Measurements from ENCODE around the gene SDHA.
"Not testable (repeated sequence)": the region's sequence is repeated elsewhere in the genome, so short reads cannot be mapped to it uniquely, and the experiment has no call there.

Gene SDHA

DNA sequence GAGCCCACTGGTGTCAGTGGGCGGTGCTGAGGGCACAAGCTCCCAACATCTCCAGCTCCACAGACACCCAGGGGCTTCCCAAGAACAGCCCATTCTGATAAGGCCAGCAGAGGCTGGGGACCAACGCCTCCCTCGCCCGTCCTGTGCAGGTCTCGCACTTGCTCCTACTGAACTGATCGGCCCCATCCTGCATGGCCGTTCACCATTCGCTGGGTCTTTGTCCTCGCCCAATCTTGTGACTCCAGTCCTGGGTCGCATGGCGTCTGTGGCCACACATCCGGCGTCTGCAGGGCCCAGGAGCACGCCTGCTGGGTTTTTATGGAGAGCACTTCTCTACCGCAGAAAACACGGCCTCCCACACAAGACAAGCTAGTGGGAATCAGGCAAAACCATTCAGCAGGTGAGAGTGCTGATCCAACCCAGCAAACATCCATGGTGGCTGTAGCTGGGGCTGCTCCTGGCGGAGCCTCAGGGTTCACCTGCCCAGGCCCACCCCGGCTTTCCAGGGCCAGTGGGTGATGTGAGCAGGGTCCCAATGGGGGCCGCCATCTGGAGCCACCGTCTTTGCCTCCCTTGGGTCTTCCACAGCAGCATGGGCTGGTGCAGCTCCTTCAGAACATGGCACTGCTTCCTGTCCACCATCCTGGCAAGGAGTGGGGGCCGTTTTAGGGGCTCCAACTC lies 19.5 kb upstream of the SDHA start:
- no peak for DNase-seq

DNA sequence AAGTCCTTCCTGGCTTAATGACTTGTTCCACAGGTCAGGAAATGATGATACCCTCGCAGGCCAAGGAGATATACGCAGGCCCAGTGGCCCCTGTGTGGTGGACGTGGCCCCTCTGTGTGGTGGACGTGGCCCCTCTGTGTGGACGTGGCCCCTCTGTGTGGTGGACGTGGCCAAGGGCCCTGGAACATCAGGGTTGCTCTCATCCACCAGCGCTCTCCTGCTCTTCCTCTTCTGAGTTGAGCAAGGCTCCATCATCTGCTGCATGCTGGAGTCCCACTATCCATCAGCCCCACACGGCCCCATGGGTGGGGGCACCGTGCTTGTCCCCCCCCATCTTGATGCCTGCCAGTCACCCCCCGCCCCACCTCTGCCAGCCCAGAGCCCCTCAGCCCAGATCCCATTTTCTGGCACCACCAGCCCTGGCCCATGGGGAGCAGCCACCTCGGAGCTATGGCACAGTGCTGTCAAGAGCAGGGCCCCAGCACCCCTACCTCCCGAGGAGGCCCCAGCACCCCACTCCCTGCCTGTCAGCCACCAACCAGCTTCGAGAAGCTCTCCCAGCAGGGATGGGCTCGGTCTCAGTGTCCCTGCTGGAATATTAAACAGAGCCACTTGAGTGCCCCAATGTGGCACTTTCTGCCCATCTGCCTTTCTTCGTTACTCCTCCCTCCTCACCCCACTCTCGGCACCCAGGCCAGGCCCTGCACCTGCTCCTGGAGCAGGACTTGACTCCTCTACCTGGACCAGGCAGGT lies 18.7 kb upstream of the SDHA start:
- DNase-seq: no peak

DNA sequence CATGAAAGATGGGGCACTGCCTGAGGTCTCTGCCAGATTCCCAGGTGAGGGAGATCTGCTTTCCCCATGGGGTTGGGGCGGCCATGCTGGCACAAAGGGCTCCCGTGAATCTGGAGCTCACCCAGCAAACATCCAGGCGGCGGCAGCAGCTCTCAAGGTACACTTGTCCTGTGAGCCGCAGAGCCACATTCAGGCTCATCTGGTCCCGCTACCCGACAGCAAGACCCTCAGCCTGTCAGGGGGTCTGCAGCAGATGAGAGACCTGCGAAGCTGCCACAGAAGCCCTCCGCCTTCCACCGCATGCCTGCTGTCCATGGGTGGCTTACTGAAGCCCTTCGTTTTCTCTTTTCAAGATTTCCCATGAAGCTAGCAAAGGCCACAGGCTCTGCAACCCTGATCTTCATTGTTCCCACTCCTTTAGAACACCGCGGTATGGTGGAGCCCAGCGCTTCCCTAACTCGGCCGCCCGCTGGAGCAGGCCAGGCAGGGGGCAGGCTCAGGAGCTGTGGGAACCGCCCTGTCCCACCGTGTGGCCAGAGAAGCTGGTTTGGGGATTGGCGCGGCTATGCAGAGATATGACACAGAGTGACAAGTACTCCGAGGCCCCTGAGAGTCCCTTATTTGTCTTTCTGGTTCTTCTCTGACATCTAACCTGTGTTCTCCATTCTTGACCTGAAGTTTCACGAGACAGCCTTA lies 18.0 kb upstream of the SDHA start:
- DNase-seq: no peak

DNA sequence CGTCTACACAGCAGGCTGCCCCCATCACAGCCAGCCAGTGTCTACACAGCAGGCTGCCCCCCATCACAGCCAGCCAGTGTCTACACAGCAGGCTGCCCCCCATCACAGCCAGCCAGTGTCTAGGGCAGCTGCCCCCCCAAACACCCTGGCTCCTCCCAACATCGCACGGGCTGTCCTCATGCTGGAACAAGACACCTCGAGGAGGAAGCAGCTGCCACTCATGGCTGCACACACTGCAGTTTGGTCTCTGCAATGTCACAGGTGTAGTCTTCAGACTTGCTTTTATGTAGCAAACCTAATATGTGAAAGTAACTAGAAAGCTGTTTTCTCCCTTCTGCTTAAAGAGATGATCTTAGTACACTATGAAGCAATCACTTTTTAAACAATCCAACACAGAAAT lies 17.1 kb upstream of the SDHA start:
- DNase-seq: no peak

DNA sequence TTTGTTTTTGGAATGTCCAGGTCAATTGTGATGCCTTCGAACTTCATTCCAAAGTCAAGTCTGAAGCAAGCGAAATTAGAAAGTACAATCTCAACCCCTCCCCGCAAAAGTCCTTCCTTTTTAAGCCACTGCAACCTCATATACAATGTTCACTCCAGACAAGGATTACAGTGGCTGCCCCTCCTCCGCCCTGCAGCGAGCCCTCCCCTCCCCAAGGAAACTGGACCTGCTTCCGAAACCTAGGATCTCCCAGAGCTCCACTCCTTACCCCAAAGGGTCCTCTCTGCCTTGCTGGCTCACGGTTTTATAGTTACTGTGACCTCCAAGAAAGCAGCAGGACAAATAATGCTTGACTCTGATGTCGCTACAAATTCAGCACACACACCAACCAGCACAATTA lies 16.4 kb upstream of the SDHA start:
- DNase-seq: no peak

DNA sequence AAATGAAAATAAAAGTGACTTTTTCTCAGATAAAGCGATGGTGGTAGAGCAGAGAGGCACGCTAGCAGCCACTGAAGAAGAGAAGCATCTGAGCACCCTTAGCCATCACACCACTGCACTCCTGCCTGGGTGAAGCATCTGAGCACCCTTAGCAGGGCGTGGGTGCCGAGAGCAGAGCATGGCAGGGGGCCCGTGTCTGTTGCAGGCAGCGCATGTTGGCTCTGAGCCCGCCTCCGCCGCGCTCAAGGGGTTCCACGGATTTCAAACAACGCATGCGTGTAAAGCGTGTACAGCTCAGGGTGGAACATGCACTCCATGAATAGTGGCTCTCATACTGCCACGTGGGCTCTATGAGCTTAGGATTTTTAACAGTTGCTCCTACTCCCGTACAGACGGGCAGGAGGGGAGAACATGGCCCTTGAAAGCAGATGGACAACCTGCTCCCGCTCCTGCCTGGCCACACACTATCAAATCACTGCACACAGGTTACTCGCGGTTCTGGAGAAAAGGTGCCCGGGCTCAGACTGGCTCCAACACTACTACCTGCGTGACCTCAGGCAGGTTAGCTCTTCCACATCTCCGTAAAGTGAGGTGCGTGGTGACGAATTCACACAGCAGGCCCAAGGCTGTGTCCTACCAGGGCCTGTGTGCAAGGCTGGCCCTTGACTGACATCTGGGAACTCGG lies 14.7 kb upstream of the SDHA start:
- no peak for DNase-seq

DNA sequence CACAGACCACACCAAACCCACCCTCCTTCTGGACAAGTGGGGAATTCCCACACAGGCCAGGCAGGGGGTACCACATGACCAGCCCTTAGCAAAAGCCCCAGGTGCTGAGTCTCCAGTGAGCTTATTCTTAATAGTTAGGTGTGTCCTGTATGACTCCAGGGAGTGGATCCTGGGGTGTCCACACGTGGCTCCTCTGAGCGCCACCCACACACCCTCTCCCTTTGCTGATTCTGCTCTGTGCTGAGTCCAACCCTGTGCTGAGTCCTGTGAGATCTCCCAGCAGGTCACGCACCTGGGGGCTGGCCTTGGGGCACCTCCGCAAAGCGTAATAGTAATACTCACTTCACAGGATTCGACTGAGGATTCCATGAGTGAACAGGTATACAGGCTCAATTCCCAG lies 14.1 kb upstream of the SDHA start:
- DNase-seq: no peak

DNA sequence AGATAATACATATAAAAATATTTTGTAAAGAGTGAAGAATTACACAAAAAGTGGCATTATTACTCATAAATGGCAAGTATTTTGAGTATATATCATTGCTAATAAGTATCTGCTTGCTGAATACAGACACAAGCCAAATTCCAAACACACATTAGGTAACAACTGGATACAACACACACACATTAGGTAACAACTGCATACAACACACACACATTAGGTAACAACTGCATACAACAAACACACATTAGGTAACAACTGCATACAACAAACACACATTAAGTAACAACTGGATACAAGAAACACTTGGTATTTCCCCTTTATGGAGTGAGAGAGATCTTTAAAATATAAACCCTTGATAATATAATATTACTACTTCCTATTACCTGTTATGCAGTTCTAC lies 13.7 kb upstream of the SDHA start:
- no peak for DNase-seq

DNA sequence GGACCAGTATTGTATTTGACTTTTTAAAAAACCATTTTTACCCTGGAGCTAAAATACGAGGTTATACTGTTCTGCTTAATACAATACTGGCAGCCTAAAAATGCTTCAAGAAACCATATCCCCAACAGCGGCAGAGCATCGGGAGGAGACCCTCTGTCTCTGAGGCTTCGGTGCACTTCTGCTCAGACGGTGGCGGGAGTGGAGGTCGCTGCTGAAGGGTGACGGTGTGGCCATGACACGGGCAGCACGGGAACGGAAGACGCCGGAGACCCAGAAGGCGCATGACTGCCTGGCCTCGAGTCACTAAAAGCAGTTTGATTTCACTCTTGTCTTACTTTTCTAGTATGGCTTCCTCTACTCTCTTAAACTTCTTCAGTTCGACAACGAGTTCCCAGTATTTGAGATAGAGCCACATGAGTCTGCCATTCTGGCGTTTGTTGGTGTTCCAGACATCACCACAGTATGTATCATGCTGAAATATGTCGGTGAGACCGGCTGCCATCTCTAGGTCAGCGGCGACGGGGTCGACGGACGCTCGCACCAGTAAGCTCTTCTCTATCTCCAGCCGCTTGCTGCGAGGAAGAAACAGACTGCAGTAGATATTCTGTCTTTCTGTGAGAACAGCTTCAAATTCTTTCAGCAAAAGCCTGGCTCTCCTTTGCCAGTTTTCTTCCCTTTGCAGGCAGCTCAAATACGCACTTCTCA lies 13.0 kb upstream of the SDHA start:
- no peak for DNase-seq

DNA sequence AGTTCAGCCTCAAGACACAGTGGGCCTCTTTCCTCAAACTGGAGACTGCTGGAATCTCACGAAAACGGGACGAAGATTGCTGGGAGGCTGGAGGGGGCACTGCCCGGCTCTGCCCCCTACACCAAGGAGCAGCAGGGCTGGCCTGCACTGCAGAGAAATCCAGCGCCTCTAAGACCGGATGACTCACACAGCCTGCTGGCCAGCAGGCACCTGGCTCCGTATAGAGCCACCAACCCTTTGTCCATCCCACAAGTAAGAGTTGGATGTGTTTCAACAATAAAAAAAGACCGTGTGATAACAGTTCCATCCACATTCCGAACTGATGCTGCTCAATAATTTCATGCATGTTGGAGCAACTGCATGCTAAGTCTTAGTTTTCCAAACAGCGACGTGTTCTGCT lies 11.7 kb upstream of the SDHA start:
- no peak for DNase-seq

DNA sequence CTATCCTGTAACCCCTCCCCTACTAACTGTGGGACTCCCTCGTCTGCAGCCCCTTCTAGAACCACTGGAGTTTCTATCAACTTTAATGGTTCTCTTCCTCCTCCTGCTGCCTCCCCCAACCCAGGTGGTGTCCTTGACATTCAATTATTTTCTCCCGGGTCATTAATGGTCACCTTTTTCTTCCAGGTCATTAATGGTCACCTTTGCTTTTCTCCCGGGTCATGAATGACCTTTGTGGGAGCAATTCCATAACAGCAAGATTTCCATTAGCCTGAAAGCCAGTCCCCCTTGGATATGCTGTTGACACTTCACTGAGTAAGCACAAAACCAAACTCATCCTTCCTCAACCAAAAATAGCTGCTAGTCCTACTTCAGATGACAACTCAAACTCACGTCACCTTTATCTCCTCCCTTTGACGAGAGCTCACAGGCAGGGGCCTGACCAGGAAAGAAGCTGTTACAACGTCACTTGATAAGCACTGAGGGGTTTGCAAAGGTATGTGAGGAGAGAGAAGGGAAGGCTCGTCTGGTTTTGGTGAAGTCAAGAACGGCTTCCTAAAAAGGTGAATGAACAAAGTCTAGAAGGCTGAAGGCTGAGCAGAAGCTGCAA lies 11.1 kb upstream of the SDHA start:
- DNase-seq: no peak

DNA sequence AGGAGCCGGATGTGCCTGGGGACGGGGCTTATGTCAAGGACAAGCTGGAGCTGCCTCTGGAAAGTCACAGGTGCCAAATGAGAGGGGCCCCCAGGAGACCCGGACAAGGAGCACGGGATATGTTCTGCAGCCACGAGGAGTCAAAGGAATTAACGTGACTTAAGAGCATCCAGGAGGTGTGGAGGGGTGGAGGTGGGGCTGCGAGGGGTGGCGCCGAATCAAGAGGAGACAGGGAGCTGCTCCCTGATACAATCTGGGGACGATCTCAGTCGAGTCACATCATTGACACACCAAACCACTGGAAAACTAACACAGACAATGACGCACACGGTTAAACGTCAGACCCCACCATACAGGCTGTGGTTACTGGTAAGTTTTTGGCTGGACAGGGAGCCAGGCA lies 10.5 kb upstream of the SDHA start:
- no peak for DNase-seq

DNA sequence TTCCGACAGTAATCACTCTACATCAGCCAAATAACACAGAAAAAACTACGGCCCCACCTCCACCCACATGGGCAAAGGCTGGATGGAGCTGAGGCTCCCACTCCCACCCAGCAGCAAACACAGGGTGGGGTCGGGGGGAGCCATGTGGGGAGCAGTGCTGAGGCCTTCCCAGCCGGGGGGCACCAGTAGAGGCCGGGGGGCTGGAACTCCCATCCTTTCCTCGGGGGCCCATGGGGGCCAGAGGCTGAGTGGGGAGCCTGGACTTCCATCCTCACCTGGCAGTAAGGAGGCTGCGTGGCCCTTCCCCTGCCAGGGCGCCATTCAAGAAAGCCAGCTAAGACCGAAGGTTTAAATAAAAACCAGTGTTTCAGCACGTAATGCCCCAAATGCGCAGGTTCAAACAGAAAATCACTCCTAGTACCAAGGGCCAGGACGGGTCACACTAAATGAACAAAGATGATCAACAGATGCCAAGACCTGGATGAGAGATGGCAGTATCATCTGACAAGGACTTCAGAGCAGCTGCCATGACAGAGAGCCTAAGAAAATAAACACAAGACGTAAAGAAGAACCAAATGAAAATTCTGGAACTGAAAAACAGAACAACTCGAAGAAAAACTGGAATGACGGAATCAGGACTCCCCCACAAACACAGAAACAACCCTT lies 9.5 kb upstream of the SDHA start:
- DNase-seq: no peak

DNA sequence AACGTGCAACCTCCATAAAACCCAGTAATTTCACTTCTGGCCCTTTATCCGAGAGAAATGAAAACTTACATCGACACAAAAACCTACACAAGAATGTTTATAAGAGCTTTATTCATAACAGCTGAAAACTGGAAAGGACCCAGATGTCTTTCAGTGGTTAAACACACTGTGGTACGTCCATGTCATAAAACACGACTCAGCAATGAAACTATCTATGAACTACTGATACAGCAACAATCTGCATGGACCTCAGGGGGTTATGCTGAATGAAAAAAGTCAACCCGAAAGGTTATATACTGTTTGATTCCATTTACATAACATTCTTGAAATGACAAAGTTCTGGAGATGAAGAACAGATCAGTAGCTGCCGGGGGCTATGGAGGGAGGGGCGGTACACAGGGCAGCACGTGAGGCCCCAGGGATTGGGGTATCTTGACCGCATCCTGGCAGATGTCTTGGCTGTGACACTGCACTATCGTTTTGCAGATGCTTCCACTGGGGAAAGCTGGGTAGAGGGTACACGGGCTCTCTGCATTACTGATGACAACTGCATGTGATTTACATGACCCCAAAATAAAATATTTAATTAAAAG lies 4.2 kb upstream of the SDHA start:
- DNase-seq: no peak

DNA sequence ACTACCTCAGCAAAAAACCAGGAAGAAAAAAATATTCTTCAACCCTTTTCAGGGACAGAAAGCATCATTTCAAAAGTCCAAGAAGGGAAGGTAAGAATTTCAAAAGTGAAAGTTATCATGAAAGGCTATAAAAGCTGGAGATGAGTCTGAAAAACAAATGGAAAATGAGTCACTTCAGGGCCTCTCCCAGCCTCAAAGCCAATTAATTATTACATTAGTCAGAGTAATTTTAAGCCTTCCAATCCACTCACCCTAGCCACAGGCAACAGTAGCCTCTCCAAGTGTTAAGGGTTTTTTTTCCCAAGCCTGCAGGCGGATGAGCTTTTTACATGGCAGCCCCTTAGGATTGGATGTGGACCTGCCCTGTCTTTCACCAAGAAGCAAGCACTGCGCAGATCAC lies 2.9 kb upstream of the SDHA start:
- DNase-seq: peak in 1 of 3 donors; percentile 7

DNA sequence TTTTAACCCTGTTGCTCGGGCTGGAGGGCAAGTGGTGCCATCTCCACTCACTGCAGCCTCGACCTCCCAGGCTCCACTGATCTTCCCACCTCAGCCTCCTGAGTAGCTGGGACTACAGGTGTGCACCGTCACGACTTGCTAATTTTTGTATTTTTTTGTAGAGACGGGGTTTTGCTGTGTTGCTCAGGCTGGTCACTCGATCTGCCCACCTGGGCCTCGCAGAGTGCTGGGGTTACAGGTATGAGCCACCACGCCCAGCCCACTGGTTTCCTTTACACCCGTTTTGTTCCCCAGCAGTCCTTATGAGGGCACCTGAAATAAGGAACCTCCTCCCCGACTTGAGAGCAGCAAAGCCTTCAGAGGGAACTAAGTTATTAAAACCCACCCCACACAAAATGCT lies 2.0 kb upstream of the SDHA start:
- not testable (repeated sequence) for DNase-seq

DNA sequence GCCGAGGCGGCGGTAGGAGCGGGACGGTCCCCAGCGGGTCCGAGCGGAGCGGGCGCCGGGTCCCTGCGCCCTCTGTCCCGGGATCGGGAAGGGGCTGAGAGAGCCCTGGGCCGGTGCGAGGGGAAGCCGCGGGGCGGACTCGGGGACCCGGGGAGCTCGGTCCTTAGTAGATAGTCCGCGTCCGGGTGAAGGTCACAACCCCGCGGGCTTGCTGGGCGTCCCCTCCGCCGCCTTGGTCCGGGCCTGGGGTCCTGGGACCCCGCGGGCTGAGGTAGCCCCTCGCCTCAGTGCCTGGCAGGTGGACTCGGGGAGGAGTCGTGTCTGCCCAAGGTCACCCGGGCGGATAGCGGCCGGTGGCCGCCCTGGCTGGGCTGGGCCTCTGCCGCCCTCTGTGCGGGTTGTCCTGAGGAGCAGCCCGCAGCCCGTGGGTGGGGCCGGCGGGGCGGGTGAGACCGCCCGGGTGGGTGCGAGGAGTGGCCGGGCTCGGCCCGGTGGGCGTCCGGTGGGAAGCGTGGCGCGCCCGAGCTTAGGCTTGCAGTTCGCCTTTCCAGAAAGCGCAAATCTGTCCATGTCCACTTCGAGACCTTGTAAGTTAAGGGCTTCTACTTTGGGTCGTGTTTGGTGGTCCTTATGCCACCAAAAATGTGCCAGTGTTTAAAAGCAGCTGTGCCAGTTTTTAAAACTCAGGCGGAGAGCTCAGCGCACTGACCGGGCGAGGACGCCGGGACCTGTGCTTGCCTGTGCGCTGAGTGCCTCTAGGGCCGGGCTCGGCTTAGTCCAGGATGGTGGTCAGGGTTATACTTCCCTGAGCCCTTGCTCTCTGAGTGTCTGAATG lies 554 bp downstream of the SDHA start:
- DNase-seq: peak; percentile 53 to 69 (median 55)

DNA sequence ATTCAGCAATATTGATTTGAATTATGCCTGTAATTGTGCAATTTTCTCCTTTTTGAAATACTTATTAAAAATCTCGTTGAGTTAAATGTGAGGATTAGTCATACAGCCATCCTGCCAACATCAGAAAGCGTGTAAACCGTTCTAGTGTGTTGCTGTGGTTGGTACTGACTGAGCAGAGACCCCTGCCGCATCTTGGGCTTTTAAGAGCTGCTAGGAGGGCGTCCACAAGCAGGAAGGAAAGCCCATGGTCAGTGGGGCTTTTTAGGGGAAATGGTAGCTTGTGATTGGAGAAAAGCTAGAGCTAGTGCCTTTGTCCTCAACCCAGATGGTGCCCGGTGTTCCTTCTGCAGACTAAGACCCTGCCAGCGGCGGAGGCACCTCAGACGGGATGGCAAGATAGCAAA lies 1.3 kb downstream of the SDHA start:
- DNase-seq: peak; percentile 48 to 57 (median 51)

DNA sequence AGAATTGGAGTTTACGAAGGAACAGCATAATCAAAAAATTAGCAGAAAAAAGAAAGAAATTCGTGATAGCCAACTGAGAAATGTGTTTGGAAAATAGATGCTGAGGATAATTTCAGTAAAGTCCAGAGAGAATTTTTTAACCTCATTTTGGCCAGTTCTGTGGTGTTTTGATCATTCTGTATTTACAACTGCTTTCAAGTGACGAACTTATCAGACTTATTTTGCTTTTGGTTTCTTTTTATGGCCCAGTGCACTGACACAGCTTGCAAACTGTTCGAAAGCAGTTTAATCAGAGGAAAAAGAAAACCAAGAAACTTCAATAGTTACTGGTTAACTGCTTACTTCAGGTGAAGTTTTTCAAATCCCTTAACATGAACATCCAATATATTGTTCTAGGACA lies 1.9 kb downstream of the SDHA start:
- DNase-seq: peak; percentile 14 to 45 (median 24)

DNA sequence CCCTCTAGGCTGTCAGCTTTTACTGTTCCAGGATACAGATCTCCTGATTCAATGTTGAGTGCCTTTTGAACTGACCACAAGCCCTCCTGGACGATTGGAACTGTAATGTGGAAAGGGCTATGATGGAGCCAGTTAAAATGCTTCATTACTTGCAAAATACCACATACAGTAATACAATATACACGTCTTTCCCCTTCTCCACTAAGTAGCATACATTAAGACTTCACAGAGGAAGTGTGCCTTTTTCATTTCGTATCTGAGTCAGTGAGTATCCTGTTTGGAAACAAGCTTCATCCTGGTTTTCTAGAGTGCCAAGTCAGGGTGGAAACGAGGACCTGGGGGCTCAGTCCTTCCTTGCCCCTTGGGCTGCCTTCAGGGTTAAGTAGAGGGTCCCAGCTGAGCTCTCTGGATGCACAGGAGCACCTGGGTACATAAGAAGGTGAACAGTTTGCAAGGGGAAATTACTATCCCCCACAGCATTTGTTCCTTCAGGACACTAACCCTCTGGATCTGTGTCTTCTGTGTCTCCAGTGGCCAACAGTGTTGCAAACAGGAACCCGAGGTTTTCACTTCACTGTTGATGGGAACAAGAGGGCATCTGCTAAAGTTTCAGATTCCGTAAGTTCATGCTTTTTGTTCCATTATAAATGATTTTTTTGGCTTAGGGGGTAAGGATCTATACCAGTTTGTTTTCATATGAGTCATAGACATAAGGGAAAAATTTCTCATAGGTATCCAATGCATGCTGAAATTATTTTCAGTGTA lies 5.0 kb downstream of the SDHA start:
- peak; percentile 22 to 56 (median 35) for DNase-seq

Data from suppressor macrophage treated with lipopolysaccharide for 1 hour (primary cell).